Activated B cell treated with CpG ODN at 0.5 μM for 24 hours (primary cell): ENCODE data around the gene RBM26. TPM values are rescaled to one million over a fixed set of nuclear protein-coding genes. Genes with fewer than 3 reads are reported as not detected.

ENCODE experiments used
- ATAC-seq: fragments of 200-7000 bp; cut with Tn5 transposase; one replicate; pipeline ENCODE4 v1.10.0; 2021; ENCODE audit warnings: low read depth, mild to moderate bottlenecking, moderate library complexity
- CTCF ChIA-PET: fragments of 350-600 bp; sonication (Branson Sonifier 250); formaldehyde crosslinking; loops from one replicate; lab custom pipeline; 2021; ENCODE audit warnings: antibody characterized with exemption; lab: Charles Lee
- POLR2A ChIA-PET: fragments of 350-600 bp; sonication (Branson Sonifier 250); formaldehyde crosslinking; loops from one replicate; lab custom pipeline; 2021; ENCODE audit warnings: antibody characterized with exemption; lab: Charles Lee
- DNase-seq: peaks from one replicate; pipeline ENCODE4 v3.0.0; 2022
- H3K27ac Mint-ChIP-seq: one replicate; pipeline ENCODE4 v1.8.0; 2020; ENCODE audit warnings: mixed read lengths
- H3K27me3 Mint-ChIP-seq: one replicate; pipeline ENCODE4 v1.8.0; 2021; ENCODE audit warnings: mixed read lengths
- H3K36me3 Mint-ChIP-seq: one replicate; pipeline ENCODE4 v1.8.0; 2021; ENCODE audit warnings: low read depth, mixed read lengths
- H3K4me1 Mint-ChIP-seq: one replicate; pipeline ENCODE4 v1.8.0; 2021; ENCODE audit warnings: mixed read lengths
- H3K4me3 Mint-ChIP-seq: one replicate; pipeline ENCODE4 v1.8.0; 2020; ENCODE audit warnings: mild to moderate bottlenecking, mixed read lengths
- H3K9me3 Mint-ChIP-seq: one replicate; pipeline ENCODE4 v1.8.0; 2020; ENCODE audit warnings: mixed read lengths
- intact Hi-C: fragments of 100-400 bp; cut with micrococcal nuclease; formaldehyde crosslinking; loops from one replicate; pipeline ENCODE4 v1.15.1; 2024
- total RNA-seq: library from RNA; stranded (reverse); gene quantifications from 2 replicates; pipeline ENCODE4 v1.2.3, GENCODE V29; 2022
- TF ChIP-seq, protein P1 (sequence below): fragments of 200-600 bp; IDR thresholded peaks from one replicate; pipeline ENCODE4 v1.8.0; 2022; ENCODE audit warnings: antibody characterized with exemption, mild to moderate bottlenecking

The RBM26 gene
- total RNA-seq, 1 donor from 2014 or later = 92.9 TPM

DNA sequence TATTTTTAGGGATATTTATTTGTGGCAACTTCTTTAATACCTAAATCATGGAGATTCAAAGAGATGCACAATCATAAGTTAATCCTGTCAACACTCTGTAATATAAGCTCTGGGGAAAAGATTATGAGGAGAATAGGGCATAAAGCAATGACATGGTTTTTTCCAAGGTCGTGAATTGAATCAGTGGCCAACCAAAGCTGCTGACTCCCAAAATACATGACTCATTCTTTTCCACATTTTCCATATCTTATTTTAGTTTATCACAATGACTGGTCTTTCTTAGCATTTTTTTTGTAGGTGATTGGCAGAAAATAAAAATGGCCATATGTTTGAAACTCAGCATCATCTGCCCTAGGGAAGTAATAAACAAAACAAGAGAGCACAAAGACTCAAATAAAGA lies 28.5 kb upstream of the RBM26 start:
- DNase-seq = no peak
- Mint-ChIP-seq H3K4me1 (no peaks in the 10 kb centered on the region), H3K9me3 (no peaks in the 10 kb centered on the region), H3K27ac (no peak overlapping the region), H3K4me3 (no peak overlapping the region), H3K36me3 (no peaks in the 10 kb centered on the region), H3K27me3 (peaks cover 1% of the 10 kb centered on the region)
- ChIA-PET CTCF (no interaction called here), POLR2A (no interaction called here)
- TF ChIP-seq, protein P1, sequence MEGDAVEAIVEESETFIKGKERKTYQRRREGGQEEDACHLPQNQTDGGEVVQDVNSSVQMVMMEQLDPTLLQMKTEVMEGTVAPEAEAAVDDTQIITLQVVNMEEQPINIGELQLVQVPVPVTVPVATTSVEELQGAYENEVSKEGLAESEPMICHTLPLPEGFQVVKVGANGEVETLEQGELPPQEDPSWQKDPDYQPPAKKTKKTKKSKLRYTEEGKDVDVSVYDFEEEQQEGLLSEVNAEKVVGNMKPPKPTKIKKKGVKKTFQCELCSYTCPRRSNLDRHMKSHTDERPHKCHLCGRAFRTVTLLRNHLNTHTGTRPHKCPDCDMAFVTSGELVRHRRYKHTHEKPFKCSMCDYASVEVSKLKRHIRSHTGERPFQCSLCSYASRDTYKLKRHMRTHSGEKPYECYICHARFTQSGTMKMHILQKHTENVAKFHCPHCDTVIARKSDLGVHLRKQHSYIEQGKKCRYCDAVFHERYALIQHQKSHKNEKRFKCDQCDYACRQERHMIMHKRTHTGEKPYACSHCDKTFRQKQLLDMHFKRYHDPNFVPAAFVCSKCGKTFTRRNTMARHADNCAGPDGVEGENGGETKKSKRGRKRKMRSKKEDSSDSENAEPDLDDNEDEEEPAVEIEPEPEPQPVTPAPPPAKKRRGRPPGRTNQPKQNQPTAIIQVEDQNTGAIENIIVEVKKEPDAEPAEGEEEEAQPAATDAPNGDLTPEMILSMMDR = no peak
- intact Hi-C loops = no loop called here
- ATAC-seq = no peak

DNA sequence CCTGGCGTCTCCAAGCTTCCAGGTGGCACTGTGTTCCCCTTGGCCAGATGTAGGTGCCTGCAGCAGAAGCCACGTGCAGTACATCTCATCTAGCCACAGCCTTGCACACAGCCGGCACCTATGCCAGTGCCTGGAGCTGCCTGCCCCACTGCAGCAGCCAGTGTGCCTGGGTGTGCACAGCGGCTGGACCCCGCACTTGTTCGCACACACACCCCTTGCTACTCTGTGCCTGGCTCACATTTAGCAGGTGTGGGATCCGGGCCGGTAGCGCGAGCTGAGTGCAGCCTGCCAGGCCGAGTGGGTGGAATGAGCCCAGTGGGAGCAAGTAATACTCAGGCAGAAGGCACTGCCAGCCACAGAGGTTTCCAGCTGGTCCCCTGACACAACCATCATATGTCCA lies 26.9 kb upstream of the RBM26 start:
- intact Hi-C loops = no loop called here
- Mint-ChIP-seq H3K27me3 (no peaks in the 10 kb centered on the region), H3K4me3 (no peak overlapping the region), H3K9me3 (no peaks in the 10 kb centered on the region), H3K27ac (no peak overlapping the region), H3K36me3 (no peaks in the 10 kb centered on the region), H3K4me1 (peaks cover 2% of the 10 kb centered on the region)
- CTCF ChIA-PET = interaction anchor here (1.9 kb wide), 1 partner anchor 9 kb away, joined by 10 read pairs; no protein-coding TSS in a partner anchor
- TF ChIP-seq, protein P1 = no peak
- no peak for DNase-seq
- no peak for ATAC-seq
- POLR2A ChIA-PET = no interaction called here

DNA sequence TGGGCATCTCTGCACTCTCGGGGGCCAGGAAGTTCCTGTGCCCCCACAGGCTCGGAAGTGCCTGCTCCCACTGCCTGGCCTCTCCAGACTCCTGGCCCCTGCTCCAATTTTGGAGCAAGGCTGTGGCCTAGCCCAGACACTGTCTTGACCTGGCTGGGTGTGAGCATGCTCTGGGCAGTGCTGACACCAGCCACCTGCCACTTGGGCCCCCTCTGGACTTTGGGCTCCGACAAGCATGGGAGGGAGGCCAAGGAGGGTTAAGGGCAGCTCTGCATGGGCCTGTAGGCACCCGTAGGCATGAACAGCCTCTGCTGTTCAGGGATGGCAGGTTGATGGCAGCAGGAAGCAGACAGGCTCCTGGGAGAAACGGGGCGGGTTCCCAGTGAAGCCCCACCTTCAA lies 26.0 kb upstream of the RBM26 start:
- ATAC-seq = no peak
- intact Hi-C loops = no loop called here
- no peaks in the 10 kb centered on the region for H3K27me3 Mint-ChIP-seq
- H3K4me1 Mint-ChIP-seq = peaks cover 2% of the 10 kb centered on the region
- H3K9me3 Mint-ChIP-seq = no peaks in the 10 kb centered on the region
- no peak for DNase-seq
- TF ChIP-seq, protein P1 = no peak
- no peaks in the 10 kb centered on the region for H3K36me3 Mint-ChIP-seq
- H3K4me3 Mint-ChIP-seq = no peak overlapping the region
- no peak overlapping the region for H3K27ac Mint-ChIP-seq
- POLR2A ChIA-PET = no interaction called here
- CTCF ChIA-PET = interaction anchor here (1.9 kb wide), 1 partner anchor 8 kb away, joined by 10 read pairs; no protein-coding TSS in a partner anchor

DNA sequence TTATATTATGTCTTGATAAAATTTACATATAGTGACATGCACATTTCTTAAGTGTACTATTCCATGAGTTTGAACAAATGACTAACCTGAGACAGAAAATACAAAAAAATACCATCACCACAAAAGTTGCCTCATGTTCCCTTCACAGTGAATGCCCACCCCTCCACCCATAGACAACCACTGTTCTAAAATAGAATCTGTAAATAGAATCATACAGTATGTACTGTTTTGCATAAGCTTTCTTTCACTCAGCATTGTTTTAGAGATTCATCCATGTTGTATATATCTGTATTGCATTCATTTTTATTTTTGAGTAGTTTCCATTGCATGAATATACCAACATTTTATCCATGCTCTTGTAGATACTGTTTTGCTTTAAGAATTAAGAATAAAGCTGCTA lies 23.3 kb upstream of the RBM26 start:
- intact Hi-C loops = no loop called here
- H3K4me1 Mint-ChIP-seq = peaks cover 2% of the 10 kb centered on the region
- TF ChIP-seq, protein P1 = no peak
- ChIA-PET CTCF (no interaction called here), POLR2A (no interaction called here)
- H3K27ac Mint-ChIP-seq = no peak overlapping the region
- ATAC-seq (no peak), DNase-seq (no peak)
- no peaks in the 10 kb centered on the region for H3K36me3 Mint-ChIP-seq
- no peaks in the 10 kb centered on the region for H3K9me3 Mint-ChIP-seq
- no peak overlapping the region for H3K4me3 Mint-ChIP-seq
- no peaks in the 10 kb centered on the region for H3K27me3 Mint-ChIP-seq

DNA sequence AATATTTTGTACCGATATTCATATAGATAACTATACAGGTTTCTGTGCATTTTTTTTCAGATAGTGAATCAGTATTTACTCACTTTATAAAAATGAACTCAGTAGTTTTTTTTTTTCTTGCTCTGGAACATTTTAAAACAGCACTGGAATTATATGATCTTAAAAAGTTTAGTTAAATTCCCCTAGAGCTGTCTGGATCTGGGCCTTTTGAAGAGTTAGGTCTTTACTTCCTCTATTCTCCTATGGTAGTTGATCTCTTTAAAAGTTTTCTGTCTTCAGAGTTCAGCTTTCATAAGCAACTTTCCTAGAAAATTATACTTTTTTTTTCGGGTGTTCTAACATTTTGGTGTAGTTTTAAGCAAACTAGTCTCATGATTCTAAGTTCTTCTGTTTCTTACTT lies 21.8 kb upstream of the RBM26 start:
- TF ChIP-seq, protein P1 = no peak
- POLR2A ChIA-PET = no interaction called here
- no peak for ATAC-seq
- Mint-ChIP-seq H3K27me3 (no peaks in the 10 kb centered on the region), H3K4me1 (peaks cover 2% of the 10 kb centered on the region), H3K36me3 (no peaks in the 10 kb centered on the region), H3K4me3 (no peak overlapping the region), H3K9me3 (no peaks in the 10 kb centered on the region), H3K27ac (no peak overlapping the region)
- intact Hi-C loops = no loop called here
- CTCF ChIA-PET = interaction anchor here (0.7 to 7.4 kb wide), 3 partner anchors 14 to 1290 kb away, joined by 3 to 235 read pairs (median 5); no protein-coding TSS in a partner anchor
- no peak for DNase-seq
